Measurements from ENCODE around the gene ROBO1. TPM values are rescaled to one million over a fixed set of nuclear protein-coding genes. Genes with fewer than 3 reads are reported as not detected.

ROBO1 gene
- total RNA-seq, 1 donor from 2014 or later: 3.1 TPM

GRCh38 chr3:79097964-79098660, 669.7 kb downstream of the ROBO1 start:
- TF ChIP-seq CTCF (IDR thresholded peaks at IDR 0.05): no peak
- H3K27me3 Mint-ChIP-seq: no peaks in the 10 kb centered on the region
- ChIA-PET CTCF (no interaction called here), POLR2A (no interaction called here)
- DNase-seq (no peak), ATAC-seq (ENCODE audit: low read depth) (no peak)
- no peaks in the 10 kb centered on the region for H3K36me3 Mint-ChIP-seq (ENCODE audit: low read depth)
- no peaks in the 10 kb centered on the region for H3K9me3 Mint-ChIP-seq
- H3K4me1 Mint-ChIP-seq: no peaks in the 10 kb centered on the region
- H3K27ac Mint-ChIP-seq: no peak overlapping the region
- intact Hi-C loops (cut with micrococcal nuclease): no loop called here
- no peak overlapping the region for H3K4me3 Mint-ChIP-seq

GRCh38 chr3:79094654-79095053, 673.1 kb downstream of the ROBO1 start:
- ChIA-PET CTCF (no interaction called here), POLR2A (no interaction called here)
- Mint-ChIP-seq H3K4me1 (no peaks in the 10 kb centered on the region), H3K27me3 (no peaks in the 10 kb centered on the region), H3K9me3 (no peaks in the 10 kb centered on the region), H3K36me3 (ENCODE audit: low read depth) (no peaks in the 10 kb centered on the region), H3K27ac (no peak overlapping the region), H3K4me3 (no peak overlapping the region)
- intact Hi-C loops (cut with micrococcal nuclease): no loop called here
- DNase-seq (no peak), ATAC-seq (ENCODE audit: low read depth) (no peak)
- TF ChIP-seq CTCF (IDR thresholded peaks at IDR 0.05): no peak

GRCh38 chr3:79086514-79086913, 681.3 kb downstream of the ROBO1 start:
- Mint-ChIP-seq H3K36me3 (ENCODE audit: low read depth) (no peaks in the 10 kb centered on the region), H3K27me3 (no peaks in the 10 kb centered on the region), H3K4me1 (no peaks in the 10 kb centered on the region), H3K27ac (no peak overlapping the region), H3K9me3 (no peaks in the 10 kb centered on the region), H3K4me3 (no peak overlapping the region)
- TF ChIP-seq CTCF (IDR thresholded peaks at IDR 0.05): no peak
- ATAC-seq (ENCODE audit: low read depth) (peak; percentile 25), DNase-seq (no peak)
- ChIA-PET CTCF (interaction anchor here (0.6 kb wide), 1 partner anchor 123 kb away, joined by 3 read pairs; no protein-coding TSS in a partner anchor), POLR2A (no interaction called here)
- intact Hi-C loops (cut with micrococcal nuclease): no loop called here

- no peak overlapping the region for H3K4me3 Mint-ChIP-seq
- H3K9me3 Mint-ChIP-seq: peaks cover 1% of the 10 kb centered on the region
- POLR2A ChIA-PET: no interaction called here
- CTCF ChIA-PET: no interaction called here
- intact Hi-C loops (cut with micrococcal nuclease): no loop called here
- no peaks in the 10 kb centered on the region for H3K36me3 Mint-ChIP-seq (ENCODE audit: low read depth)
- ATAC-seq (ENCODE audit: low read depth): no peak
- TF ChIP-seq CTCF (IDR thresholded peaks at IDR 0.05): no peak
- no peak for DNase-seq
- H3K27ac Mint-ChIP-seq: no peak overlapping the region
- H3K4me1 Mint-ChIP-seq: no peaks in the 10 kb centered on the region
- no peaks in the 10 kb centered on the region for H3K27me3 Mint-ChIP-seq
Measured at GRCh38 chr3:79085171-79085570, 682.6 kb downstream of the ROBO1 start.

GRCh38 chr3:79081335-79081734, 686.5 kb downstream of the ROBO1 start:
- intact Hi-C loops (cut with micrococcal nuclease): no loop called here
- CTCF ChIA-PET: no interaction called here

More at GRCh38 chr3:79081335-79081734, 686.5 kb downstream of the ROBO1 start:
- H3K27ac Mint-ChIP-seq: no peak overlapping the region
- ATAC-seq (ENCODE audit: low read depth): no peak
- no peak for DNase-seq
- H3K4me3 Mint-ChIP-seq: no peak overlapping the region
- H3K27me3 Mint-ChIP-seq: no peaks in the 10 kb centered on the region
- peaks cover 2% of the 10 kb centered on the region for H3K9me3 Mint-ChIP-seq
- no peaks in the 10 kb centered on the region for H3K4me1 Mint-ChIP-seq
- TF ChIP-seq CTCF (IDR thresholded peaks at IDR 0.05): no peak
- no peaks in the 10 kb centered on the region for H3K36me3 Mint-ChIP-seq (ENCODE audit: low read depth)
- POLR2A ChIA-PET: no interaction called here

Data from activated B cell treated with CpG ODN at 0.5 μM for 24 hours (primary cell).